ENCODE measurements around the gene ARFGAP3.

DNA sequence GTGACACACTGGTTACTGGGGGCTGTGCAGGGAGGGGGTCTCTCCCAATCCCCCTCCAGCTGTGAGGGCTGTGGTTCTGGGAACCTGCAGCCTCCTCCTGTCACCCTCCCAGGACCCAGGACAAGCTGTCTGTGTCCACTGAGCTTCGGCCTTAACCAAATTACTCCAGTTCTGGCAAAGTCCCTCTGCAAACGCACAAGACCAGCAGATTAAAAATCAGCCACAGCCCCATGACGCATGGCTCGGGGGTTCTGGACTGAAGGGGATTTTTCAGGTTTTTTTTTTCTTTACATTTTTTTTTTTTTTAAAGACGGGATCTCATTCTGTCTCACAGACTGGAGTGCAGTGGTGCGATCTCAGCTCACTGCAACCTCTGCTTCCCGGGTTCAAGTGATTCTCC, 104.2 kb downstream of the ARFGAP3 start:
- TF ChIP-seq YY1 (IDR thresholded peaks at IDR 0.05; ENCODE audit: low read depth) (no peak), JUND (IDR thresholded peaks at IDR 0.05) (no peak), POLR2AphosphoS5 (IDR thresholded peaks at IDR 0.05; ENCODE audit: low read depth, low read length) (no peak), RFX5 (IDR thresholded peaks at IDR 0.05; ENCODE audit: low read length) (no peak), SIN3A (IDR thresholded peaks at IDR 0.05; ENCODE audit: borderline replicate concordance, low read depth, low read length) (no peak), MAX (IDR thresholded peaks at IDR 0.05; ENCODE audit: low read depth) (no peak), REST (IDR thresholded peaks at IDR 0.05; ENCODE audit: low read depth, low read length) (no peak), RAD21 (IDR thresholded peaks at IDR 0.05; ENCODE audit: low read length) (no peak)
- TF ChIP-seq, protein P1, sequence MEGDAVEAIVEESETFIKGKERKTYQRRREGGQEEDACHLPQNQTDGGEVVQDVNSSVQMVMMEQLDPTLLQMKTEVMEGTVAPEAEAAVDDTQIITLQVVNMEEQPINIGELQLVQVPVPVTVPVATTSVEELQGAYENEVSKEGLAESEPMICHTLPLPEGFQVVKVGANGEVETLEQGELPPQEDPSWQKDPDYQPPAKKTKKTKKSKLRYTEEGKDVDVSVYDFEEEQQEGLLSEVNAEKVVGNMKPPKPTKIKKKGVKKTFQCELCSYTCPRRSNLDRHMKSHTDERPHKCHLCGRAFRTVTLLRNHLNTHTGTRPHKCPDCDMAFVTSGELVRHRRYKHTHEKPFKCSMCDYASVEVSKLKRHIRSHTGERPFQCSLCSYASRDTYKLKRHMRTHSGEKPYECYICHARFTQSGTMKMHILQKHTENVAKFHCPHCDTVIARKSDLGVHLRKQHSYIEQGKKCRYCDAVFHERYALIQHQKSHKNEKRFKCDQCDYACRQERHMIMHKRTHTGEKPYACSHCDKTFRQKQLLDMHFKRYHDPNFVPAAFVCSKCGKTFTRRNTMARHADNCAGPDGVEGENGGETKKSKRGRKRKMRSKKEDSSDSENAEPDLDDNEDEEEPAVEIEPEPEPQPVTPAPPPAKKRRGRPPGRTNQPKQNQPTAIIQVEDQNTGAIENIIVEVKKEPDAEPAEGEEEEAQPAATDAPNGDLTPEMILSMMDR (IDR thresholded peaks at IDR 0.05) = no peak
- TF ChIP-seq, protein P2, sequence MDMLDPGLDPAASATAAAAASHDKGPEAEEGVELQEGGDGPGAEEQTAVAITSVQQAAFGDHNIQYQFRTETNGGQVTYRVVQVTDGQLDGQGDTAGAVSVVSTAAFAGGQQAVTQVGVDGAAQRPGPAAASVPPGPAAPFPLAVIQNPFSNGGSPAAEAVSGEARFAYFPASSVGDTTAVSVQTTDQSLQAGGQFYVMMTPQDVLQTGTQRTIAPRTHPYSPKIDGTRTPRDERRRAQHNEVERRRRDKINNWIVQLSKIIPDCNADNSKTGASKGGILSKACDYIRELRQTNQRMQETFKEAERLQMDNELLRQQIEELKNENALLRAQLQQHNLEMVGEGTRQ (IDR thresholded peaks at IDR 0.05; ENCODE audit: borderline replicate concordance, low read depth, low read length) = no peak

Measured in SK-N-SH (cell line).